Sigmoid colon (tissue), 7 donors: ENCODE measurements around the gene FTCD. TPM values are rescaled to one million over a fixed set of nuclear protein-coding genes. Genes with fewer than 3 reads are reported as not detected.

Experiments used
- DNase-seq: peaks from one replicate; pipeline ENCODE4 v3.0.0-alpha.2; 2019
- H3K27ac ChIP-seq, 4 donors: fragments of 200-600 bp; sonication (generic); one replicate each; pipeline ENCODE4 v1.5.1; 2016 to 2019; ENCODE audit warnings: mild to moderate bottlenecking in 1 of 4
- H3K27me3 ChIP-seq, 3 donors: fragments of 200-600 bp; sonication (generic); one replicate each; pipeline ENCODE4 v1.5.1; 2019; ENCODE audit warnings: mild to moderate bottlenecking in 1 of 3
- H3K36me3 ChIP-seq, 4 donors: fragments of 200-600 bp; sonication (generic); one replicate each; pipeline ENCODE4 v1.5.1; 2016 to 2019
- H3K4me1 ChIP-seq, 4 donors: fragments of 200-600 bp; sonication (generic); one replicate each; pipeline ENCODE4 v1.5.1; 2017 to 2019
- H3K4me3 ChIP-seq, 4 donors: fragments of 200-600 bp; sonication (generic); one replicate each; pipeline ENCODE4 v1.5.1; 2017 to 2019; ENCODE audit warnings: mild to moderate bottlenecking in 2 of 4, moderate library complexity in 1 of 4
- H3K9me3 ChIP-seq, 4 donors: fragments of 200-600 bp in 3 of 4; sonication (generic) in 3 of 4; one replicate each; pipeline versions ENCODE4 v1.5.1 to v1.6.1; 2013 to 2019
- EP300 ChIP-seq, 4 donors: sonication (generic); formaldehyde crosslinking; IDR thresholded peaks; one replicate each; pipeline ENCODE4 v1.6.1; 2017; ENCODE audit warnings: antibody characterized with exemption in 4 of 4
- POLR2A ChIP-seq, 2 donors: fragments of 450-650 bp; IDR thresholded peaks; one replicate each; pipeline ENCODE4 v1.6.1; 2016; ENCODE audit warnings: antibody characterized with exemption in 2 of 2, mild to moderate bottlenecking in 2 of 2, moderate library complexity in 2 of 2
- POLR2AphosphoS5 ChIP-seq, 4 donors: sonication (generic); formaldehyde crosslinking; IDR thresholded peaks; one replicate each; pipeline ENCODE4 v1.6.1; 2017; ENCODE audit warnings: antibody characterized with exemption in 4 of 4
- WGBS, 2 donors: extraction: QIAGEN DNeasy Blood & Tissue Kit; methylation state at CpG; one replicate each; pipeline ENCODE4 v1.1.7; 2013; 5-methylcytosine and 5-hydroxymethylcytosine counted together
- intact Hi-C: fragments of 100-400 bp; cut with DNase I; formaldehyde crosslinking; loops from one replicate; pipeline ENCODE4 v1.15.1; 2023
- polyA plus RNA-seq, 3 donors: library from polyadenylated mRNA; stranded (reverse); fragments of 200-250 nt; gene quantifications; one replicate each; pipeline ENCODE4 v1.2.3, GENCODE V29; 2013
- total RNA-seq, 4 donors: library from RNA; depleted of rRNA; stranded (reverse); fragments of >200 nt; gene quantifications; one replicate each; pipeline ENCODE4 v1.1.0, GENCODE V29; 2016
- TF ChIP-seq, protein P1 (sequence below), 4 experiments: fragments of 450-650 bp in 3 of 4; fragments of 200-600 bp in 1 of 4; IDR thresholded peaks; one replicate each; pipeline ENCODE4 v1.5.1; 2016 to 2019; ENCODE audit warnings: antibody characterized with exemption in 4 of 4, mild to moderate bottlenecking in 3 of 4, moderate library complexity in 2 of 4
- donor health status: healthy with polysubstance abuse.
- donor health status: Bipolar disorder and iron deficiency.
- donor health status: healthy.

The FTCD gene
- total and polyA plus RNA-seq, 7 donors, result 0.20 to 1.4 TPM; not detected in 5

GRCh38 chr21:46095814-46096595, 59.4 kb downstream of the FTCD start:
- H3K36me3 ChIP-seq, result no peaks in the 10 kb centered on the region
- intact Hi-C loops, result loop anchor here (2.0 kb wide), 1 partner anchor 41 kb away; no protein-coding TSS in a partner anchor
- H3K27ac ChIP-seq, result peak overlapping the region; percentile 98 to 100 (median 99)
- no peaks in the 10 kb centered on the region for H3K9me3 ChIP-seq
- WGBS, 2 donors, result 86 to 89% methylated on average over 12 of the region's 12 CpGs
- H3K4me1 ChIP-seq, result peaks cover 0 to 78% (median 63%) of the 10 kb centered on the region in 4 donors
- no peak overlapping the region for H3K4me3 ChIP-seq
- TF ChIP-seq POLR2A (IDR thresholded peaks at IDR 0.05) (no peak), POLR2AphosphoS5 (IDR thresholded peaks at IDR 0.05) (no peak), EP300 (IDR thresholded peaks at IDR 0.05) (no peak)
- TF ChIP-seq, protein P1, sequence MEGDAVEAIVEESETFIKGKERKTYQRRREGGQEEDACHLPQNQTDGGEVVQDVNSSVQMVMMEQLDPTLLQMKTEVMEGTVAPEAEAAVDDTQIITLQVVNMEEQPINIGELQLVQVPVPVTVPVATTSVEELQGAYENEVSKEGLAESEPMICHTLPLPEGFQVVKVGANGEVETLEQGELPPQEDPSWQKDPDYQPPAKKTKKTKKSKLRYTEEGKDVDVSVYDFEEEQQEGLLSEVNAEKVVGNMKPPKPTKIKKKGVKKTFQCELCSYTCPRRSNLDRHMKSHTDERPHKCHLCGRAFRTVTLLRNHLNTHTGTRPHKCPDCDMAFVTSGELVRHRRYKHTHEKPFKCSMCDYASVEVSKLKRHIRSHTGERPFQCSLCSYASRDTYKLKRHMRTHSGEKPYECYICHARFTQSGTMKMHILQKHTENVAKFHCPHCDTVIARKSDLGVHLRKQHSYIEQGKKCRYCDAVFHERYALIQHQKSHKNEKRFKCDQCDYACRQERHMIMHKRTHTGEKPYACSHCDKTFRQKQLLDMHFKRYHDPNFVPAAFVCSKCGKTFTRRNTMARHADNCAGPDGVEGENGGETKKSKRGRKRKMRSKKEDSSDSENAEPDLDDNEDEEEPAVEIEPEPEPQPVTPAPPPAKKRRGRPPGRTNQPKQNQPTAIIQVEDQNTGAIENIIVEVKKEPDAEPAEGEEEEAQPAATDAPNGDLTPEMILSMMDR (IDR thresholded peaks at IDR 0.05), result no peak
- DNase-seq, result no peak
- H3K27me3 ChIP-seq, result no peaks in the 10 kb centered on the region

DNA sequence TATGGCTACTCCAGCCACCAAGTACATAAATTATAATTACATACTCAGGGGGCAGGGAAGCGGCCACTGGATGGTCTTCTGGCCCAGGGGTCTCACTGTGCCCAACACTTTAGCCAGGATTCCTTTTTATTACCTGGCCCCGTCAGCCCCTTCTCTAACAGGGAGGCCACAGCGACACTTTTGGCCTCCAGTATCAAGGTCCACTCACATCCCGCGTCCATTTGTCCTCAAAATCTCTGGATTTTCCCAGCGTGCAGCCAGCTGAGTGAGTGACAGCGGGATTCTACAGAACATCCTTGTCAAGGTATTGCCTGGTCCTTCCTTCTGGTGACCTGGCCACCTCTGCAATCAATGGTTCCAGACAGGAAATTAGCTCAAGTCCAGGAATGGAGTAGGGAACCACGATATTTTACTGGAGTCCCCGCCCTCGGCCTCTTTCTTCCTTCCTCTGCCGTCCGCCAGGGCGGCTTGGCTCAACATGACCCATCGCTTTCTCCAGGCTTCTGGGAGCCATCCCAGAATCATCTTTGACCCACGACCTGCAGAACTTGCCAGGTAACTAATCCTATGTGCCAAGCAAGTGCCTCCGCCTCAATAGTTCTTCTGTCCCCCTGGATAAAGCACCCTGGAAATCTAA, 60.2 kb downstream of the FTCD start:
- no peaks in the 10 kb centered on the region for H3K27me3 ChIP-seq
- no peak overlapping the region for H3K4me3 ChIP-seq
- TF ChIP-seq, protein P1 (IDR thresholded peaks at IDR 0.05), result no peak
- TF ChIP-seq EP300 (IDR thresholded peaks at IDR 0.05) (no peak), POLR2A (IDR thresholded peaks at IDR 0.05) (no peak), POLR2AphosphoS5 (IDR thresholded peaks at IDR 0.05) (no peak)
- peaks cover 0 to 70% (median 56%) of the 10 kb centered on the region in 4 donors for H3K4me1 ChIP-seq
- H3K27ac ChIP-seq, result peak overlapping the region; percentile 98 to 100 (median 99)
- WGBS, 2 donors, result 69 to 76% methylated on average over 16 of the region's 16 CpGs
- peak; percentile 66 for DNase-seq
- no peaks in the 10 kb centered on the region for H3K36me3 ChIP-seq
- H3K9me3 ChIP-seq, result no peaks in the 10 kb centered on the region
- intact Hi-C loops, result no loop called here

DNA sequence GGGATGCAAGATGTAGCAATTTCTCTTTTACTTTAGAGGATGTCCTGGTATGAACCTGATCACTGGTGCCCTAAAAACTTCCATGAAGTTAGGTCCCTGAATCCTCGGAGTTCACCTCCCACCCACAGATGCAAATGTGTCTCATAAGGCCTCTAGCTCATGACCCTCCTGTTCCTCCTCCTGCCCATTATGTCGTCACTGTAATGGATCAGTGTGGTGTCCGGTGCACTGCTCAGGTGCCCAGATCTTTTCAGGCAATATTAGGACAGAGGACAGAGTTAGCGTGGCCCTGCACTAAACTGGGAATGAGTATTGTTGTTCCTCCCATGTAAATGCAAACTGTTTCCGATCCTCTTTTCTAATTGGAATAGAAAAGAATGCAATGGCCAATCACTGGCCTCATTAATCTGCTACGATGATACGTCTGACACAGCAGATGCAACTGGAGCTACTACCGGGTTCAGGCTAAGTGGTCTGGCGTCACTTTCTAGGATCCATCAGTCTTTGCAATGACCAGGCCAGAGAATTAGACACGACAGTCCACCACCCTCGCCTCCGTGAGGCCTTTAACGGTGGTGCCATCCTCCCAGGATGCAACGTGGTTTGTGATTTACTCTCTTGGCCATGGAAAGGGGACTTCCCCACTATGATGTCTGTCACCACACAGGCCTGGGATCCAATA, 60.8 kb downstream of the FTCD start:
- intact Hi-C loops, result no loop called here
- WGBS, 2 donors, result 71 to 79% methylated on average over 14 of the region's 14 CpGs
- H3K27me3 ChIP-seq, result no peaks in the 10 kb centered on the region
- TF ChIP-seq POLR2AphosphoS5 (IDR thresholded peaks at IDR 0.05) (no peak), EP300 (IDR thresholded peaks at IDR 0.05) (no peak), POLR2A (IDR thresholded peaks at IDR 0.05) (no peak)
- TF ChIP-seq, protein P1 (IDR thresholded peaks at IDR 0.05), result no peak
- H3K9me3 ChIP-seq, result no peaks in the 10 kb centered on the region
- DNase-seq, result no peak
- H3K27ac ChIP-seq, result peak overlapping the region; percentile 98 to 100 (median 99)
- H3K4me3 ChIP-seq, result no peak overlapping the region
- peaks cover 0 to 66% (median 57%) of the 10 kb centered on the region in 4 donors for H3K4me1 ChIP-seq
- H3K36me3 ChIP-seq, result no peaks in the 10 kb centered on the region

GRCh38 chr21:46093668-46094400, 61.5 kb downstream of the FTCD start:
- DNase-seq, result peak; percentile 67
- Histone ChIP-seq H3K9me3 (no peaks in the 10 kb centered on the region), H3K27me3 (no peaks in the 10 kb centered on the region), H3K36me3 (no peaks in the 10 kb centered on the region), H3K27ac (peak overlapping the region; percentile 98 to 100 (median 99)), H3K4me1 (peaks cover 0 to 71% (median 59%) of the 10 kb centered on the region in 4 donors), H3K4me3 (no peak overlapping the region)
- intact Hi-C loops, result loop anchor here (2.0 kb wide), 1 partner anchor 71 kb away; no protein-coding TSS in a partner anchor
- WGBS, 2 donors, result 68 to 80% methylated on average over 11 of the region's 11 CpGs
- TF ChIP-seq POLR2AphosphoS5 (IDR thresholded peaks at IDR 0.05), result no peak
- TF ChIP-seq POLR2A (IDR thresholded peaks at IDR 0.05), result no peak
- TF ChIP-seq EP300 (IDR thresholded peaks at IDR 0.05), result no peak
- TF ChIP-seq, protein P1 (IDR thresholded peaks at IDR 0.05), result no peak
